Measurements from ENCODE around the gene SCYL1.

DNA sequence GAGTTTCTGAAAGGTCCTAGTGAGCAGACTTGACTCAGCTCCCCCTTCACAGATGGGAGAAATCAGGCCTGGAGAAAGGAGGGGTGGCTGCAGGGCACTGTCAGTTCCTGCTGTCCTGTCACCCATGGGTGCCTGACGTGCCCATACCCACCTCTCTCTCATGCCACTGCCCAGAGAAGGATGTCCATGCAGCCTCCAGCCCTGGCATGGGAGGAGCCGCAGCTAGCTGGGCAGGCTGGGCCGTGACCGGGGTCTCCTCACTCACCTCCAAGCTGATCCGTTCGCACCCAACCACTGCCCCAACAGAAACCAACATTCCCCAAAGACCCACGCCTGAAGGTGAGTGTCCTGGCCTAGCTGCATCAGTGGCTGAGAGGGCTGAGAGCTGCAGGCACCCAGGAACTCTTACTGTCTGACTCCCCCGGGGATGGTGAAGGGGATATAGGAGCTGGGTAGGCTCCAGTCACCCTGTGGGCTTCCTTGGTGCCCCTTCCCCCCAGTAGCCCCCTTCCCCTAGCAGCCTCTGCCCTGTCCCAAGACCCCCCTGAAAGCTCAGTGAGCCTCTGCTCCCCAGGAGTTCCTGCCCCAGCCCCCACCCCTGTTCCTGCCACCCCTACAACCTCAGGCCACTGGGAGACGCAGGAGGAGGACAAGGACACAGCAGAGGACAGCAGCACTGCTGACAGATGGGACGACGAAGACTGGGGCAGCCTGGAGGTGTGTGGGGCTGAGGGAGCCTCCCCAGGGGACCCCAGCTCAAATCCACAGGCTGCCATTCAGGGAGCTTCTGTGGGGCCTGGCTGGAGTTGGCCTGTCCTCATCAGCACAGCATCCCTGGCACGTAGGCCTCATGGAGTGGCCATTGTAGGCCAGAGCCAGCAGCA, 11.8 kb downstream of the SCYL1 start:
- no peak for TF ChIP-seq EZH2 (IDR thresholded peaks at IDR 0.05; ENCODE audit: low read length)
- TF ChIP-seq, protein P1, sequence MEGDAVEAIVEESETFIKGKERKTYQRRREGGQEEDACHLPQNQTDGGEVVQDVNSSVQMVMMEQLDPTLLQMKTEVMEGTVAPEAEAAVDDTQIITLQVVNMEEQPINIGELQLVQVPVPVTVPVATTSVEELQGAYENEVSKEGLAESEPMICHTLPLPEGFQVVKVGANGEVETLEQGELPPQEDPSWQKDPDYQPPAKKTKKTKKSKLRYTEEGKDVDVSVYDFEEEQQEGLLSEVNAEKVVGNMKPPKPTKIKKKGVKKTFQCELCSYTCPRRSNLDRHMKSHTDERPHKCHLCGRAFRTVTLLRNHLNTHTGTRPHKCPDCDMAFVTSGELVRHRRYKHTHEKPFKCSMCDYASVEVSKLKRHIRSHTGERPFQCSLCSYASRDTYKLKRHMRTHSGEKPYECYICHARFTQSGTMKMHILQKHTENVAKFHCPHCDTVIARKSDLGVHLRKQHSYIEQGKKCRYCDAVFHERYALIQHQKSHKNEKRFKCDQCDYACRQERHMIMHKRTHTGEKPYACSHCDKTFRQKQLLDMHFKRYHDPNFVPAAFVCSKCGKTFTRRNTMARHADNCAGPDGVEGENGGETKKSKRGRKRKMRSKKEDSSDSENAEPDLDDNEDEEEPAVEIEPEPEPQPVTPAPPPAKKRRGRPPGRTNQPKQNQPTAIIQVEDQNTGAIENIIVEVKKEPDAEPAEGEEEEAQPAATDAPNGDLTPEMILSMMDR (optimal IDR thresholded peaks at IDR 0.05 in 1 of 3, IDR thresholded peaks at IDR 0.05 in 1 of 3, conservative IDR thresholded peaks at IDR 0.05 in 1 of 3; ENCODE audit: extremely low read depth in 1 of 3, insufficient read depth in 2 of 3, low read length in 3 of 3), result no peak
